ENCODE measurements around the gene TIMM17A. TPM values are rescaled to one million over a fixed set of nuclear protein-coding genes. Genes with fewer than 3 reads are reported as not detected.

Gene TIMM17A
- total RNA-seq, 1 donor from 2014 or later: 50.5 TPM

GRCh38 chr1:201964261-201964660, 9.0 kb downstream of the TIMM17A start:
- H3K27me3 ChIP-seq: no peaks in the 10 kb centered on the region
- no peak overlapping the region for H3K27ac ChIP-seq
- H3K27me3 Mint-ChIP-seq (ENCODE audit: insufficient read depth, low read depth): no peaks in the 10 kb centered on the region
- no peak overlapping the region for H2AFZ ChIP-seq (replicated peaks)
- H3K4me3 ChIP-seq: no peak overlapping the region
- peaks cover 6% of the 10 kb centered on the region for H3F3A ChIP-seq (ENCODE audit: low read depth)
- no peak for TF ChIP-seq EZH2phosphoT487 (IDR thresholded peaks at IDR 0.05)
- TF ChIP-seq CTCF (IDR thresholded peaks at IDR 0.05): no peak
- TF ChIP-seq EZH2 (IDR thresholded peaks at IDR 0.05): no peak
- no peak for DNase-seq (ENCODE audit: low spot score)
- H3K79me2 ChIP-seq (ENCODE audit: low read depth): peaks cover 9% of the 10 kb centered on the region
- H3K4me2 ChIP-seq: no peak overlapping the region
- H3K4me1 ChIP-seq: no peaks in the 10 kb centered on the region
- no peak overlapping the region for H3K4me3 Mint-ChIP-seq
- no peak overlapping the region for H3K9ac ChIP-seq
- H3K4me1 Mint-ChIP-seq: no peaks in the 10 kb centered on the region
- no peaks in the 10 kb centered on the region for H3K9me3 Mint-ChIP-seq
- peaks cover 10% of the 10 kb centered on the region for H4K20me1 ChIP-seq (ENCODE audit: low read depth)
- peaks cover 13% of the 10 kb centered on the region for H3K36me3 Mint-ChIP-seq
- H3K36me3 ChIP-seq: peaks cover 14% of the 10 kb centered on the region
- H3K9me3 ChIP-seq (ENCODE audit: low read depth): no peaks in the 10 kb centered on the region
- H3K27ac Mint-ChIP-seq: no peak overlapping the region

GRCh38 chr1:201966171-201966570, 10.9 kb downstream of the TIMM17A start:
- no peak for DNase-seq (ENCODE audit: low spot score)
- Mint-ChIP-seq H3K4me1 (no peaks in the 10 kb centered on the region), H3K36me3 (peaks cover 13% of the 10 kb centered on the region), H3K27ac (no peak overlapping the region), H3K27me3 (ENCODE audit: insufficient read depth, low read depth) (no peaks in the 10 kb centered on the region), H3K4me3 (no peak overlapping the region), H3K9me3 (no peaks in the 10 kb centered on the region)
- no peak for TF ChIP-seq CTCF (IDR thresholded peaks at IDR 0.05)
- no peak for TF ChIP-seq EZH2phosphoT487 (IDR thresholded peaks at IDR 0.05)
- no peak for TF ChIP-seq EZH2 (IDR thresholded peaks at IDR 0.05)
- H3K27ac ChIP-seq: no peak overlapping the region
- H3K79me2 ChIP-seq (ENCODE audit: low read depth): peaks cover 9% of the 10 kb centered on the region
- H3K9me3 ChIP-seq (ENCODE audit: low read depth): no peaks in the 10 kb centered on the region
- H2AFZ ChIP-seq (replicated peaks): no peak overlapping the region
- peaks cover 10% of the 10 kb centered on the region for H4K20me1 ChIP-seq (ENCODE audit: low read depth)
- H3F3A ChIP-seq (ENCODE audit: low read depth): peaks cover 11% of the 10 kb centered on the region
- H3K36me3 ChIP-seq: peaks cover 14% of the 10 kb centered on the region
- no peaks in the 10 kb centered on the region for H3K27me3 ChIP-seq
- H3K4me3 ChIP-seq: no peak overlapping the region
- H3K4me2 ChIP-seq: no peak overlapping the region
- H3K4me1 ChIP-seq: no peaks in the 10 kb centered on the region
- no peak overlapping the region for H3K9ac ChIP-seq

- Histone ChIP-seq H3K4me1 (no peaks in the 10 kb centered on the region), H3K27me3 (no peaks in the 10 kb centered on the region), H3K4me2 (no peak overlapping the region), H3K4me3 (no peak overlapping the region), H3K79me2 (ENCODE audit: low read depth) (peaks cover 3% of the 10 kb centered on the region), H3K9ac (no peak overlapping the region), H3F3A (ENCODE audit: low read depth) (peaks cover 11% of the 10 kb centered on the region), H3K27ac (no peak overlapping the region), H3K9me3 (ENCODE audit: low read depth) (no peaks in the 10 kb centered on the region), H3K36me3 (peaks cover 14% of the 10 kb centered on the region), H4K20me1 (ENCODE audit: low read depth) (peaks cover 6% of the 10 kb centered on the region), H2AFZ (replicated peaks) (no peak overlapping the region)
- Mint-ChIP-seq H3K9me3 (no peaks in the 10 kb centered on the region), H3K27ac (no peak overlapping the region), H3K4me3 (no peak overlapping the region), H3K27me3 (ENCODE audit: insufficient read depth, low read depth) (no peaks in the 10 kb centered on the region), H3K36me3 (peaks cover 10% of the 10 kb centered on the region), H3K4me1 (no peaks in the 10 kb centered on the region)
- TF ChIP-seq EZH2phosphoT487 (IDR thresholded peaks at IDR 0.05) (no peak), EZH2 (IDR thresholded peaks at IDR 0.05) (no peak)
- no peak for DNase-seq (ENCODE audit: low spot score)
Measured at GRCh38 chr1:201968202-201968925, 13.1 kb downstream of the TIMM17A start.

Data from neural progenitor cell (in vitro differentiated cells).